Activated CD4-positive, alpha-beta T cell treated with anti-CD3 and anti-CD28 coated beads, Interleukin-2, amount 50 U/mL, for 48 hours (primary cell): Measurements from ENCODE around the gene PPIP5K1.
"Not testable (repeated sequence)": the region's sequence is repeated elsewhere in the genome, so short reads cannot be mapped to it uniquely, and the experiment has no call there.

Experiments
- DNase-seq, 2 experiments: peaks; one replicate each; pipeline ENCODE4 v3.0.0-alpha.2; 2020

Gene PPIP5K1

DNA sequence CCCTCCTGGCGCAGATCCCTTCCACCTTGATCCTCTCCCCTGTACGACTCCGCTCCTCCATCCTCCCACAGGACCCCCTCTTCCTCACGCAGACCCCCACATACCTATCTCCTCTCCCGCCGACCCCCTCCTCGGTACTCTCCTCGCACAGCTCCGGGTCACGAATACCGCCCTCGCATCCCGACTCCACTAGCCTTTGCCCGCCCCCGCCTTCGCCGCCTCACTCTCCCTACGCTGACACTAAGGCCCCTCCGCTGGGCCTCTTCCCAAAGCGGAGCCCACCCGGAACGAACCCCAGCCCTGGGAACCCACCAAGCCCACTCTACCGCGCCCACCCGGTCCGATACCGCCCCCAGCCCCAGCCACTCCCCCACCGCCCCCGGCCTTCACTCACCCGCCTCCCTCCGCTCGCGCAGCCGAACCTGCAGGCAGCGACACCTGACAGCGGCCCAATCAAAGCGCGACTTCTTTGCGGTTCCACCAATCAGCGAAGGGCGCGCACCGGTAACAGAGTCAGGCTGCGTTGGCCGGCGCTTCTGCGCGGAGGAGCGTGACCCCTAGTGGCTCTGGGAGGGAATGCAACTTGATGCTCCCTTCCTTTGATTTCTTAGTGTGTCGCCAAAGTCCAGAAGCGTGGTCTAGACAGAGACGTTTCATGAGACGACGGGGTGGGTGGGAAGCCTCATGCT lies at the start of gene PPIP5K1:
PPIP5K1 (minus strand) TSS at position 431 of the 689 bp plus-strand sequence. CDS start 5,704 bp downstream, outside the sequence.
- not testable (repeated sequence) for DNase-seq

DNA sequence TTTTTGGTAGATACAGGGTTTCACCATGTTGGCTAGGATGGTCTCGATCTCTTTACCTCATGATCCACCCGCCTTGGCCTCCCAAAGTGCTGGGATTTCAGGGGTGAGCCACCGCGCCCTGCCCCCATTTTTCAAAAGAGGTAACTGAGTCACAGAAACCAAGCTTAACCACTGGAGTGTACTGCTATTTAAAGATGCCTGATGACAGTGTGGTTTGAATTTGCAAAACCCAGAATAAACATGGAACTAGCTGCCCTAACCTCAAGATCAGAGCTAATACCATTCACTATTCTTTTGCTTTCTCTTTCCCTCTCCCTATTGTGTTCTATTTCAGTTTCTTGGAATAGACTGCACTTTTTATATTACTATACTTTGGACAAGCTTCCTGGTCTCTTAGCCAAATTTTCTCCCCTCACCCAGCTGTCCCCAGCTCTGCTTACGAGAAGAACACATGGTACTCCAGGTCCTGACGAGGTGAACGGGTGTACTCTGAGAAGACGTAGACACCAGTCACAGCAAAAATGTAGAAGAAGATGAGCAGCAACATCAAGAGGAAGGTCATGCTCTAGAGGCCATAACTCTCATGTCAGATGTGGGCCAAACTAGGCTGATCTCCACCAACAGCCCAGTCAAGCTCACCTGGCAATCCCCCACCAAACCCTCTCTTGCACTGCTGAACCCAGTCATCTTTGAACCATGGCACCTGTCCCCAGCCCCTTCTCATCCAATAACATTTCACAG lies 48.6 kb upstream of the PPIP5K1 start:
- not testable (repeated sequence) for DNase-seq

DNA sequence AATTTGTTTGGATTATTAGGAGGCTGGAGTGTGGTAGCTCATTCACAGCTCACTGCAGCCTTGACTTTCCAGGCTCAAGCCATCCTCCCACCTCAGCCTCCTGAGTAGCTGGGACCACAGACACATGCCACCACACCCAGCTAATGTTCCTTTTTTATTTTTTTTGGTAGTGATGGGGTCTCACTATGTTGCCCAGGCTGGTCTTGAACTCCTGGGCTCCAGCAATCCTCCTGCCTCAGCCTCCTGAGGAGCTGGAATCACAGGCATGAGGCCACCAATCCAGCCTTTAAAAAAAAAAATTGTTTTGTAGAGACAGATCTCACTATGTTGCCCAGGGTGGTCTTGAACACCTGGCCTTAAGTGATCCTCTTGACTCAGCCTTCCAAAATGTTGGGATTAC lies 36.9 kb upstream of the PPIP5K1 start:
- not testable (repeated sequence) for DNase-seq

DNA sequence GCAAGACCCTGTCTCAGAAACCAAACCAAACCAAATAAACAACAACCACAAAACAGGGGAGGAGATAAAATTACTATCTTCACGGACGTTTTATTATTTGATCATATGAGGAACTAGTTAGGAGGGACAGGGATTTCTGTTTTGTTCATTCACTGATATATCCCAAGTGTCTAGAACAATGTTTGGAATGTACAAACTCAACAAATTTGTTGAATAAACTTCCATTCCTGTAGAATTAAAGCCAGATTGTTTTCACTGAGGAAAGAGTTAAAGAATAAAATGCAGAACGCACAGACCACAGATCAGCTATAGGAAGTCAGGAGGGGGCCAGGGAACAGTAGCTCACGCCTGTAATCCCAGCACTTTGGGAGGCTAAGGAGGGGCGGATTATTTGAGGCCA lies 35.1 kb upstream of the PPIP5K1 start:
- DNase-seq, result no peak

DNA sequence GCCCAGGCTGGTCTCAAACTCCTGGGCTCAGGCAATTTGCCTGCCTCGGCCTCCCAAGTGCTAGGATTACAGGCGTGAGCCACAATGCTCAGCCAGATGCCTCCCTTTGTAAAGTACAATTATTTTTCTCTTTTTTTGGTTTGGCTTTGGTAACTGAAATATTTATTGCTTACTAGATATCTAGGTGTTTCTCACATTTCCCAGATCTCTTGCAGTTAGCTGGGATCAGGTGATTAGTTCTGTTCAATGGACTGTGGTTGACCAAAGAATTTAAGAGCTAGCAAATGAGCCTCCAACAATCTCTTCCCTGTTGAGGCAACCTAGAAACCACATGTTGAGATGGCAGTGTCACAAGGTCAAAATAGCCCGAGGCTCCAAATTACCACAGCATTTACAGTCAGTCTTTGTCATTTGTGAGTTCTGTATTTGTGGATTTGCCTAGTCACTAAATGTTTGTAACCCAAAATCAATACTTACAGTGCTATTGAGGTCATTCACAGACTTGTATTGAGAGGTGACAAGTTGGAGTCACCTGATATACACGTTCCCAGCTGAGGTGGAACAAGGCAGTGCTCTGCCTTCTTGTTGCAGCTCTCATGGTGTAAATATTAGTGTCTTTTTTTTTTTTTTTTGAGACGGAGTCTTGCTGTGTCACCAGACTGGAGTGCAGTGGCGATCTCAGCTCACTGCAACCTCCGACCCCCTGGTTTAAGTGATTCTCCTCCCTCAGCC lies 32.2 kb upstream of the PPIP5K1 start:
- DNase-seq, result not testable (repeated sequence)

DNA sequence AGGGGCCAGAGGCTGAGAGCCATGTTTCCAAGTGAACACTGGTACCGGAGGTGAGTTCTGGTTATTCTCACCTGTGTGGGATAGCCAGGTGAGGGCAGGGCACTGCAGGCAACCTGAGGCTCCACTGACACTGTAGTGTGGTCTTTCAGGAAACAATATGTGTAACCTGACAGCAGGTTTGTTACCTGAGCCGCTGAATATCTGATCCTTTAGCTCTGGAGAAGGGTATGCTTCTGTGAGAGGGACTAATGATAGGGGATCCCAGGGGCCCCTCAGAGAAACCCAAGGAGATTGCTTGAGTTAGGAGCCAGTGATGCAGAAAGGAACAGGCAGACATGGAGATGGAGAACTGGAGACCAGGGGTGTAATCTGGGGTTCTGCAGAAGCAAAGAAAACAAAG lies 28.7 kb upstream of the PPIP5K1 start, which contains the start of gene STRC:
STRC (minus strand) TSS at position 101 of the 400 bp plus-strand sequence; CDS start at position 23, 78 bp downstream.
- DNase-seq, result not testable (repeated sequence)

DNA sequence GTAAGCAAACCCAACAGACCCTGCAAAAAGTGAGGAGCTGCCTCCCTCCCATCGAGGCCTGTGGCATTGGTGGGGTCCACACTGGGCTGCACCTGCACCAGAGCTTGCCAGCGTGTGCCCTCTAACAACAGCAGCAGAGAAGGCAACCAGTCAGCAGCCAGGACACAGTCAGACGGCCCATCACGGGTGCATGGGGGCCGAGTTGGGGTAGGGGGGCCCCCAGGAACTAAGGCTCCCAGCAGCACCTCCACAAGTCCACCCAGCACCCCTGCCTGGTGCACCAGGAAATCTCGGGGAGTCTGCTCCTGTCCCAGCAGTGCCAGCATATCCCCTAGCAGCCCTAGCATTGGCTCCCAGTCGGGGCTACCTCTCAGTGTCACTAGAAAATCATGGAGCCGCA lies 27.7 kb upstream of the PPIP5K1 start:
- DNase-seq, result not testable (repeated sequence)

DNA sequence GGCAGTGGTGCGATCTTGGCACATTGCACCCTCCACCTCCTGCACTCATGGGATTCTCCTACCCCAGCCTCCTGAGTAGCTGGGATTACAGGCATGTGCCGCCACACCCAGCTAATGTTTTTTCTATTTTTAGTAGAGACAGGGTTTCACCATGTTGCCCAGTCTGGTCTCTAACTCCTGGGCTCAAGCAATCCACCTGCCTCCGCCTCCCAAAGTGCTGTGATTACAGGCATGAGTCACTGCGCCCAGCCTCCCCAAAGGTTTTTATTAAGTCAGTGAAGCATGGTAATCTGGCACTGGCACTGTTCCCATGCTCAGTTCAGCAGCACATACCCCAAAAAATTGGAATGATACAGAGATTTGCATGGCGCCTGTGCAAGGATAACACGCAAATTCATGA lies 12.2 kb upstream of the PPIP5K1 start:
- not testable (repeated sequence) for DNase-seq

DNA sequence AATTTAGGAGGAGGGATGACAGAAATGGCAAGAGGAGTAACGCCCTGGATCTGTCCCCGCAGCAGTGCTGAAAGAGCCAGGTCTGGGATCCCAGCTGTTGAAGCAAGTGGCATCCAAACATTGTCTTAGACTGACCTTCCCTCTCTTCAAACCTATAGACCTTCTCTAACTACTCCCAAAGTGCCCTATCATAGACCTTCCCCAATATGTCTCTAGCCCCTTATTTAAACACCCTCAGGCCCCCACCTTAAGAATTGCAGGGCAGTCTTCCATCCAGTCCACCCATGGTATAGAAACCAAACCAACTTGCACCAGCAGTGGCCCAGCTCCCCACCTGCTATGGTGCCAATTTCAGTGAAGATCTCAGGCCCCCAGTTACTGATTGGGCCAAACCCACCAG lies 10.2 kb upstream of the PPIP5K1 start:
- not testable (repeated sequence) for DNase-seq

DNA sequence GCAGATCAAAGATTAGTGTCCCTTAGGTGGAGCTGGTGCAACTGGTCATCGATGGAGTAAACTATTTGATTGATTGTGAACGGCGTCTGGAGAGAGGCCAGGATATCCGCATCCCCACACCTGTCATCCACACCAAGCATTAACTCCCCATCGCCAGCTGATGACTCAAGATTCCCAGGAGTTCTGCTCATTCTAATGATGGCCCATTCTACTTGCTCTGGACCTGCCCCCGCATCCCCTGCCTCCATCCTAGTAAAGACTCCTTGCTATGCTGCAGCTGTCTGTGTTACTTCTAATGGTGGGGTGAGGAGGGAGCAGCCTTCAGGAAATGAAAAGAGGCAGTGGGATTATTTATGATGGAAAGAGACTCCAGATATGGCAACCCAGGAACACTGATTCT lies 9.1 kb upstream of the PPIP5K1 start:
- DNase-seq, result not testable (repeated sequence)

DNA sequence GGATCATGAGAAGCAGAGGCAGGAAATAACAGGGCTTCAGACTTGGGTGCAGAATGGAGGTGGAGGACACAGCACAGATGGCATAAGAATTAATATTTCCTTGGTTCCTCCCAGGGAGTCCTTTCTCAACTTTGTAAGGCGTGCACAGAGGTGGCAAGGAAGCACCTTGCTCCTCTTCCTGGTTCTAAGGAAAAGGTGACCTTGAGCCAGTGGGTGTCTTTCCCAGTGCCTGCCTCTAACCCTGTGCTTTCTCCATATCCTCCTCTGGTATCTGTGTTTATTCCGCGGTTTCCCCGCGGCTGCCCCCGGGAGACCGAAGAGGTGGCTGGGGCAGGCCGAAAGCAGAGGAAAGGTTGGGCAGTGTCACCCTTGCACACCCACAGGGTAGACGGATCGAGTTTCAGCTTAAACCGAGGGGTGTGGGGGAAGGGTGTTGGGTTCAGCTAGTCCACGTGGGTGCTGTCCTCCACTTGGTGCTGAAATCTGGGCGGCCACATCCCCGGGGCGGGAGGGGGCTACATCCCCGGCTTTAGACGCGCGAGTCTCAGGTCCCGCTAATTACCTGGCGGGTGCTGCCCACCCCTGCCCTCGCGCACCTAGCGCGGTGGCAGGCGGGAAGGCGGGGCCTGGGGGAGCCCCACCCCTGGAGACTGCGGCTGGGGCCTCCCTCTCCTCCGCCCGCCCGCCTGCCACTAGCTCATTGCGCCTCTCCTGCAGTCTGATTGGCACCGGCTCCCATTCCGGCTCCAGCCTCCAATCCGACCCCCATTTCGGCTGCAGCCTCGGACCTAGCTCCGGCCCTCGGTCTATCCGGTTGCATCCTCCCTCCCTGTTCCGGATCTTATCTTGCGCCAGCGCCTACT lies 3.6 kb upstream of the PPIP5K1 start, which contains the start of gene CKMT1B:
CKMT1B (plus strand) TSS at position 700 of the 863 bp plus-strand sequence. CDS start 192 bp downstream, outside the sequence.
- not testable (repeated sequence) for DNase-seq

DNA sequence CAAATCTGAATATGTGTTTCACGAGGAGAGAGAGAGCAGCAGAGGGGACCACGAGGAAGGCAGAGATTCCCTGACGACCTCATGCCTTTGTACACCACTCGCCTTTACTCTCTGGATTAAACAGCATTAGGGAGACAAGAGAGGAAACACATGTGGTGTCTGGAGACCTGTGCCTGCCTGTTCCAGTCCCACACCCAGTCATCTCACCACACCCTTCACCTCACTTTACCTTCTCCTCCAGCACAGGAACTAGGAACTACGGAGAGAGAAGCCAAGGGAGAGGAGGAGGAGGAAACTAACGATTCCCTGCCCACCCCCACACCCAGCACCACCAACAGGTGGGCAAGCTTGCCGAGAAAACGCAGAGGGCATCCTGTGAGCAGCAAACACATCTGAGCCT lies 2.8 kb upstream of the PPIP5K1 start:
- not testable (repeated sequence) for DNase-seq

DNA sequence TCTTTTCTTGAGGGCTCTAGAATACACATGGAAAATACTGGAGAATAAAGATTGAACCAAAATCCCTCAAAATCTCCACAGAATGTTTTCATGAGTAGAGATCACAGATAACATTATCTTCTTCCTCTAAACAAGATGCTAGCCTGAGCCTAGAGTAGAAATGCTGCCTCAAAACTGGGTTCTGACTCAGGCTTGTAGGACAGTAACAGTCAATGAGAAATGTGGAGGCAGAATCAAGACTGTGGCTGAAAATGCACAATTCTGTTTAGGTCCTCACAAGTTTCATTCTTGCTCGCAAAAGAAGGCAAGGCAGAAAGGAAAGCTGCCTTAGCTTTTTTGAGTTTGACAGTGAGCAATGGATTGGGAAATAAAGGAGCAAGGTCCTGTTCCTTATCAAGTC lies 15.4 kb downstream of the PPIP5K1 start:
- DNase-seq, result not testable (repeated sequence)

DNA sequence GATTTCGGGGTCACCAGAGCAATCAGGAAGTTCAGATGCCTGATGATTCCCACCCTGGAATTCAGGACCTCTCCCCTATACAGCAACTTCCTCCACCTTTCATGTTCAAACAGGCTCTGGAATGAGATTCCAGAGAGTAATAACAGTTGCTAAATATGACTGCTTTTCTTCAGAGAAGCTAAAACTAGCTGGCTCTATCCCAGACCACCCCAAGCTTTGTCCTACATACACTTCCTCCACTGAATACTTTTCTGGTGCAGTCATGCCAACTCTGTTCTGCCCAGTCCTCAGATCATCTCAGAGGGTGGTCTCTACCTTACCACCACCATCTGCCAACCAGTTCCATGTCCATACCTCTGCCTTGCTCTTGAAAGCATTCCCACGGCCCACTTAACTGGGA lies 23.4 kb downstream of the PPIP5K1 start:
- not testable (repeated sequence) for DNase-seq

DNA sequence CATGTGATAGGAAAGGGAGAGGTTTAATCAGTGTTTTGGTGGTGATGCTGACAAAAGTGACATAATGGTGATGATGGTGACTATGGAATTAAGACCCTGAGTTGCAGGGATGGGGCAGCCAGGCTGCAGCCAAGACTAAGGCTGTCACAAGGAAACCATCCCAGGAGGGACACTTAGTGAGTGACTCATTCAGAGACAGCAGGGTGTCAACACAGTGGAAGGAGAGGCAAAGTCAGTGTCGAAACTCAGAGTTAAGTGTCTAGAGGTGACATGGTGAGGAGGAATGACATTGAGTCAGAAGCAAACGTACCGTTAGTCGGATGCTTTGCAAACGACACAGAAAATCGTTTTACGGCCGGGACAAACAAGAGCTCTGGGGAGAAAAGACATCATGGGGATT lies 26.2 kb downstream of the PPIP5K1 start:
- DNase-seq, result not testable (repeated sequence)

DNA sequence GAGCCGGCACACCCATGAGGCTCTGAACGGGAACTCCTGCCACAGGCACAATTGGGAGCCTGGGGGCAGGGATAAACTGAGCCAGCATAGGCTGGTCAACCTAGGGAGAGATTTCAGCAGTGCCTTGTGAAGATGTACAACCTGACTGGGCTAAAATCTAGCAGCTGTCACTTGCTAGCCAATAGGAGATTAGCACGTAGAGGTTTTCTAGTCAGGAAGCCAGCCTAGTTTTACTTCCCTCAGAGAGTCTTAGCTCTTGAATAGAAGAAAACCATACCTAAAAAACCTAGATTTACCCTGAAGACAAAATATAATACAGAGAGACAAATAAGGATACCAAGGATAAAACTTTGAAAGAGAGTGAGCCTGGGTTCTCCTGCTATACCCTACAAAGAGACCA lies 27.3 kb downstream of the PPIP5K1 start:
- DNase-seq, result not testable (repeated sequence)

DNA sequence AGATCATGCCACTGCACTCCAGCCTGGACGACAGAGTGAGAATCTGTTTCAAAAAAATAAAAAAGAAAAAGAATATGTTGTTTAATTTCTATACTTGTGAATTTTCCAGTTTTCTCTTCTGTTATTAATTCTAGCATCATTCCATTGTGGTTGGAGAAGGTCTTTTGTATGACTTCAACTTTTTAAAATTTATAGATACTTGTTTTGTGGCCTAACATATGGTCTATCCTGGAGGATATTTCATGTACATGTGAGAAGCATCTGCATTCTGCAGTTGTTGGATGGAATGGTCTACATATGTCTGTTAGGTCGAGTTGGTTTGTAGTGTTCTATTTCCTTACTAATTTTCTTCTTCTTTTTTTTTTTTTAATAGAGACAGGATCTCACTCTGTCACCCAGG lies 37.0 kb downstream of the PPIP5K1 start:
- DNase-seq, result no peak

DNA sequence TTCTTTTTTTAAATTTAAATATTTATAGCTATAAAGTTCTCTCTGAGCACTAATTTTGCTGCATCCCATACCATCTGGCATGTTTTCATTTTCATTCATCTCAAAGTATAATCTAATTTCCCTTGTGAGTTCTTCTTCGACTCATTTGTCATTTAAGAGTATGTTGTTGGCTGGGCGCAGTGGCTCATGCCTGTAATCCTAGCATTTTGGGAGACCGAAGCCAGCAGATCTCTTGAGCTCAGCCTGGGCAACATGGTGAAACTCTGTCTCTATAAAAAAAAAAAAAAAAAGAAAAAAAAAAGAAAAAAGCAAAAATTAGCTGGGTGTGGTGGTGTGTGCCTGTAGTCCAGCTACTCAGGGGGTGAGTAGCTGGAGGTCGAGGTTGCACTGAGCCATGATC lies 37.8 kb downstream of the PPIP5K1 start:
- DNase-seq, result no peak

DNA sequence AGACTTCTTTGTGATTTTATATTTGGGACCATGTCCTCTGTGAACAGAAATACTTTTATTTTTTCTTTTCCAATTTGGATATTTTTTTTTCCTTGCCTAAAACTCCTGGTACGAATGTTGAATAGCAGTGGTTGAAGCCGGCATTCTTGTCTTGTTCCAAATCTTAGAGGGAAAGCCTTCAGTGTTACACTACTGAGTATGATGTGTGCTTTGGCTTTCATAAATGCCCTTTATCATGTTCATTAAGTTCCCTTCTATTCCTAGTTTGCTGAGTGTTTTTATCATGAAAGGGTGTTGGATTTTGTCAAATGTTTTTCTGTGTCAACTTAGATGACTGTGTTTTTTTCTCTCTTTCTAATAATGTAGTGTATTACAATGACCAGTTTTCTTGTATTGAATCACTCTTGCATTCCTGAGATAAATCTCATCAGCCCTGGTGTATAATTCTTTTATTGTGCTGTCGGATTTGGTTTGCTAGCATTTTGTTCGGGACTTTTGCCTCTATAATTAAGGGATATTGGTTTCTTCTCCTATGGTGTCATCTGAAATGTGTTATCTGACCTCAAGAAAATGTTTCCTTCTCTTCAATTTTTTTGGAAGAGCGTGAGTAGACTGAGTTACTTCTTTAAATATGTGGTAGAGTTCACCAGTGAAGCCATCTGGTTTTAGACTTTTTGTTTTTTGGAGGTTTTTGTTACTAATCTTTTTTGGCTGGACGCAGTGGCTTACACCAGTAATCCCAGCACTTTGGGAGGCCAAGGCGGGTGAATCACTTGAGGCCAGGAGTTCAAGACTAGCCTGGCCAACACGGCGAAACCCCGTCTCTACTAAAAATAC lies 39.3 kb downstream of the PPIP5K1 start:
- DNase-seq, result no peak

DNA sequence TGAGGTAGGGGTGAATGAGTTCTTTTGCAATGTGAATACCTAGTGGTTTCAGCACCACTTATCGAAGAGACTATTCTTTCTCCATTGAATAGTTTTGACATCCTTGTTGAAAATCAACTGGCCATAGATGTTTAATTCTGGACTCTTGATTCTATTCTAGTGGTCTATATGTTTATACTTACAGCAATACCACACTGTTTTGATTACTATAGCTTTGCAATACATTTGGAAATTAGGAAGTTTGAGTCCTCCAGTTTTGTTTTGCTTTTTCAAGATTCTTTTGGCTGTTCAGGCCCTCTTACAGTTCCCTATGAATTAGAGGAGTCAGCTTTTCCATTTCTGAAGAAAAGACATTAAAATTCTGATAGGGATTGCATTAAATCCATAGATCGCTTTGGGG lies 42.5 kb downstream of the PPIP5K1 start:
- no peak for DNase-seq

DNA sequence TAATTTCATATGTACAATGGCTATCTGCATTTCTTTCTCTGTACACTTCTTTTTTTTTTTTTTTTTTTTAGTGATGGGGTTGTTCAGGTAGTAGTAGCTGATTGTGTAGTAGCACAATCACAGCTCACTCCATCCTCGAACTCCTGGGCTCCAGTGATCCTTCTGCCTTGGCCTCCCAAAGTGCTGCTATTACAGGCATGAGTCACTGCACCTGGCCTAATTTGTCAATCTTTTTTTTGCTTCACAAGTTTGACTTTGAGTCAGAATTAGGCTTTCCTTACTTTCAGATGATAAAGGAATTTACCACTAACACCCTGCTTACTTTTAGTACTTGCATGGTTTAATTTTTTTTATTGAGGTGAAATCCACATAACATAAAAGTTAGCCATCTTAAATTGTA lies 44.6 kb downstream of the PPIP5K1 start:
- DNase-seq, result no peak
